Left cardiac atrium (tissue), 4 donors: Measurements from ENCODE around the gene HBD. TPM values are rescaled to one million over a fixed set of nuclear protein-coding genes. Genes with fewer than 3 reads are reported as not detected.
A peak's percentile ranks its signal among the peaks of the same experiment; 100 is the strongest.

ENCODE experiments used
- ATAC-seq, 2 donors: fragments of 200-7000 bp; cut with Tn5 transposase; one replicate each; pipeline ENCODE4 v1.9.1; 2020; ENCODE audit warnings: mild to moderate bottlenecking in 2 of 2, moderate library complexity in 2 of 2
- DNase-seq: peaks from one replicate; pipeline ENCODE4 v3.0.0-alpha.2; 2020
- intact Hi-C, 2 donors: fragments of 100-400 bp; cut with DNase I; formaldehyde crosslinking; loops; one replicate each; pipeline versions ENCODE4 v1.14.1 to v1.15.1; 2022 to 2023
- total RNA-seq, 2 donors: library from RNA; stranded (reverse); fragmentation: NEBNext Ultra II Directional; extraction: Animal tissue kit (Norgen Biotek cat#: 25700); gene quantifications; one replicate each; pipeline ENCODE4 v1.2.1, GENCODE V29; 2021
- donor health status: DM: no; HTN: yes; CAD: no.
- donor health status: DM: no; HTN: yes; CAD: no; lungs with severe emphysema.
- donor health status: DM: yes; HTN: yes; CAD: no.
- donor health status: Dilated cardiomyopathy.

HBD gene
- total RNA-seq, 2 donors from 2014 or later: not detected

DNA sequence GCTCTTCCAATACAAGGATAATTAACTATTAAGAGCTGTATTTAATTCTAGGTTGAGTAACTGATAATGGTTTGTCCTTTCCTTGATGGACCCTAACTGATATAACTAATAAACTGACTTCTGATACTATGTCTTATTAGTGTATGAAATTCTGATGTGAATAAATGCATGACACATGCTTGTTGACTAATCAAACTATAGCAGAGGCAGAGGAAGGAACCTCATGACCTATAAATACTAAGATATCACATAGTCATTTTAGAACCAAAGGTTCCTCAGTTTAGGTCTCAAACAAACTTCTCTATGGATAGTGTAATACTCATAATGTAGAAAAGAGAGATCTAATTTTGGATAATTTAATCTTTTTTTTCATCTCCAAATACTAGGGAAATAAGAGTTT lies 4.8 kb upstream of the HBD start:
- DNase-seq: no peak
- intact Hi-C loops: no loop called here
- ATAC-seq: no peak

DNA sequence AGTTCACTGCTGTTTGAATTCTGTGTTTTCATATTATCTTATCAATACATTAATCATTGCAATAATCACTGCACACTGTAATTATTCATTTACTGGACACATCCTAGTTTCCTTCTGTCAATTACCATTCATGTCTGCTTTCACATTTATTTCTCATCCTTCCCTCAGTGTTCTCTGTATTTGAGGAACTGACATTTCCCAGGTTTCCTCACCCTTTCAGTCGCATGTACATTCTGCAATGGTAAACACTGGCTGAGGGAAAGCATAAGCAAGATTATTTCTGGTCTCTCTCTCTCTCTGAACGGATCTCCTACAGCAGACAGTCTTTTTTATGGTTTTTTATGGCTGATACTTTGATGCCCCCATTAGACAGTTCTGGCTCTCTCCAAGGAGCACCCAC lies 4.2 kb upstream of the HBD start:
- ATAC-seq (no peak), DNase-seq (no peak)
- intact Hi-C loops: no loop called here

DNA sequence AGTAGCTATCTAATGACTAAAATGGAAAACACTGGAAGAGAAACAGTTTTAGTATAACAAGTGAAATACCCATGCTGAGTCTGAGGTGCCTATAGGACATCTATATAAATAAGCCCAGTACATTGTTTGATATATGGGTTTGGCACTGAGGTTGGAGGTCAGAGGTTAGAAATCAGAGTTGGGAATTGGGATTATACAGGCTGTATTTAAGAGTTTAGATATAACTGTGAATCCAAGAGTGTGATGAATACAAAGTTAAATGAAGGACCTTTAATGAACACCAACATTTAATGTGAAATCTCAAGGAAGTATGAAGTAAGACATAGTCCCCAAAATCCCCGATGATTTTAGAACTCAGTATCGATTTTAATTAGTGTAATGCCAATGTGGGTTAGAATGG lies 3.1 kb upstream of the HBD start:
- ATAC-seq: no peak
- no peak for DNase-seq
- intact Hi-C loops: no loop called here

DNA sequence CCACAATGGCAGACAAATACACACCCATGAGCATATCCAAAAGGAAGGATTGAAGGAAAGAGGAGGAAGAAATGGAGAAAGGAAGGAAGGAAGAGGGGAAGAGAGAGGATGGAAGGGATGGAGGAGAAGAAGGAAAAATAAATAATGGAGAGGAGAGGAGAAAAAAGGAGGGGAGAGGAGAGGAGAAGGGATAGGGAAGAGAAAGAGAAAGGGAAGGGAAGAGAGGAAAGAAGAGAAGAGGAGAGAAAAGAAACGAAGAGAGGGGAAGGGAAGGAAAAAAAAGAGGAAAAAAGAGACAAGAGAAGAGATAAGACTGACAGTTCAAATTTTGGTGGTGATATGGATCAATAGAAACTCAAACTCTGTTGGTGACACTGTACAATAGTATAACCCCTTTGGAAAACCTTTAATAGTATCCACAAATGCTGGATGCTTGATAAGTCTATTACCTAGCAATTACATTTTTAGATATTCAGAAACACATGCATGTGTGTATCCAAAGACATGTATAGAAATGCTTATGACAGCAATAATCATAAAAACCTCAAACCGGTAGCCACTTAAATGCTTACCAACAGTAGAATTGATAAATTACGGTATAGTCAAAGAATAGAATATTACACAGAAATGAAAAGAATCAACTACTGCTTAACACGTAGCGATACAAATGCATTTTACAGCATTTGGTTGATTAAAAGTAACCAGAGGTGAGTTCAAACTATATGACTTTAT lies 1.2 kb upstream of the HBD start:
- ATAC-seq: no peak
- no peak for DNase-seq
- intact Hi-C loops: no loop called here

DNA sequence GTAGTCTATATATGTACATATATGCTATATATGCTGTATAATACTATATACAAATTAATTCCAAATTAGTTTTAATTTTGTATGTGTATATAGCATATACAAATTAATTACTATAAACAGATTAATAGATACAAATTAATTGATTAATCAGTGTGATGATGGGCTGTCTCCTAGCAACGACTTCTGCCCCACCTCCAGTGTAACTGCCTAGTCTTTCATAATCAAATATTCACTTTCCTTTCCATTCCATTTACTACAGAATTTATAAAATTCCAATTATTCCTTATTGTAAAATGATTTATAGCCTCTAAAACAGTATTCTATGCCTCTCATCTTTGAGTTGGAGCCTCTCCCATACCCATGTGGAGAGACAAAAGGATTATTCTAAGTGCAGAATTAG lies 976 bp downstream of the HBD start:
- intact Hi-C loops: no loop called here
- DNase-seq (no peak), ATAC-seq (no peak)

DNA sequence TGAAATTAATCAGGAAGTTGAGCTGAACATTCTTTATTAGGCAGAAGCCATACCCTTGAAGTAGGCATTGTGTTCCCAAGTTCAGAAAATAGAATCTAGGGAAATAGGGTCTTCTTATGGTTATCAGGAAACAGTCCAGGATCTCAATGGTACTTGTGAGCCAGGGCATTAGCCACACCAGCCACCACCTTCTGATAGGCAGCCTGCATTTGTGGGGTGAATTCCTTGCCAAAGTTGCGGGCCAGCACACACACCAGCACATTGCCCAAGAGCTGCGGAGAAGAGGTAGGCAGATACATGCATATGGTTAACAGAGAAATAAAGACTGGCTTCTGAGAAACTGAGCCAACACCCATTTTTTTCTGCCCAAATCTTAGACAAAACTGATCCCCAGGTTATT lies 1.5 kb downstream of the HBD start:
- intact Hi-C loops: no loop called here
- ATAC-seq: no peak
- no peak for DNase-seq

DNA sequence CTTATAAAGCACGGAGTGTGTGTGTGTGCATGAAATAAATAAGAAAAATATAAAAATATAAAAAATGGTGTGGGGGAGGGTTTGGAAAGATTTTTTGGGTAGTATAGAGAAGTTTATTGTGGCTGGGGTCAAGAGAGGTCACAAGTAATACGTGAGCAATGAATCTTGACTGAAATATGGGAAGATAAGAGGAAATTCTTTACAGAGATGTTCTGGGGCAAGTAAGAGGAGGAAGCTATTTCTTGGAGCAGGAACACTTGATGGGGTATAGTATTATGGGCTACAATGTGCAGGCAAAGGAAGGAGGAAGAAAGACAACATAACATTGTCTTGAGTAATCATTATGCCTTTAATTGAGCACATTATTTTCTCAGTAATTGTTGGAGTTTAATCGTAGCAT lies 2.1 kb downstream of the HBD start:
- DNase-seq (no peak), ATAC-seq (no peak)
- intact Hi-C loops: no loop called here

DNA sequence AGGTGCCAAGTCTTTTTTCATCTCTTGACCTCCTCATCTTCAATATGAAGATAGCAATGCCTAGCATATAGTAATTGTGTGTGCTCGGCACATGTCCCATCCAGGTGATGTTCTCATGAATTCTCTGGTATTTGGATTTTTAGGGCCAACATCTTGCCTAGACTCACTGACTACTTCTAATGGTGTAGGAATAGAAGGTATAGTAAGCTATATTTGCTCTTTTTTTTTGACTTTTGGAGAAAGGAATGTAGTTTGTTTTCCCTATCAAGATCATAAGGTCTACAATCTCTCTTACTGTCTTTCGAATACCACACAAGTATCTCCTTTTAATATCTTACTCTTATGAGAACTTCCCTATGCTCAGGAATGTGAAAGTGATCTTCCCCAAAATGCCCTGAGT lies 3.2 kb downstream of the HBD start:
- DNase-seq: no peak
- intact Hi-C loops: no loop called here
- ATAC-seq: no peak

DNA sequence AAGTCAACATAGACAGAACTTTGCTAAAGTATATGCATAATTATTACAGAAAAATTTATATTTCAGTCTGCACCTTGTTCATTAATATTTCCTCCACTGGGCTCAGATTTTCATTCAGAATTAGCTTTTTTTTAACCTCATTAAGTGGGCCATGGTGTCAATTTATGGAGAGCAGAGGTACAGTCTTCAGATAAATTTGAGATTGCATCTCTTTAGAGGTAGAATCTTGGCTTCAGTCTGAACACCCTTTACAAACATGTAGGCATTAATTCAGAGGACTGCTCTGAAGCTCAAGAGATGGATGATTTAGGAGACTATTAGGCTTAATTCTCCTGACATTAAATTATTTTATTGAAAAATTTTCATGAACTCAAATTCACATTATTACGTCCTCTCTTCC lies 4.0 kb downstream of the HBD start:
- no peak for ATAC-seq
- no peak for DNase-seq
- intact Hi-C loops: no loop called here

DNA sequence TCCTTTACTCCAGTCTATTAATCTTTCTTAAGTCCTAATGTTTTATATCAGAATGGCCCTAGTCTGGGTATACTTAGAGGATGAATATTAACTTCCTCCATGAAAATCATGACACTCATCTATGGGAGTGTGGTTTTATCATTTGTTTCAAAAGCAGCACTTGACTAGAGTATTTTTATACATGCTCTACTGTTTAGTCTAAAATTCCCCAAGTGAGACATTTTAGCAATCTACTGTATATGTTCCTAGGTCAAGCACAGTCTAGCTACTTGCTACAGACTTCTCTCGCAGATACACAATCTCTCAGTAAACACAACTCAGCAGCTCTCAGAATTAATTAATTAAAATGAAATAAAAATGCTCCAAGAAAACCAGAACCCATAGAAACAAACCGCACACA lies 4.5 kb downstream of the HBD start:
- ATAC-seq: no peak
- no peak for DNase-seq
- intact Hi-C loops: no loop called here

DNA sequence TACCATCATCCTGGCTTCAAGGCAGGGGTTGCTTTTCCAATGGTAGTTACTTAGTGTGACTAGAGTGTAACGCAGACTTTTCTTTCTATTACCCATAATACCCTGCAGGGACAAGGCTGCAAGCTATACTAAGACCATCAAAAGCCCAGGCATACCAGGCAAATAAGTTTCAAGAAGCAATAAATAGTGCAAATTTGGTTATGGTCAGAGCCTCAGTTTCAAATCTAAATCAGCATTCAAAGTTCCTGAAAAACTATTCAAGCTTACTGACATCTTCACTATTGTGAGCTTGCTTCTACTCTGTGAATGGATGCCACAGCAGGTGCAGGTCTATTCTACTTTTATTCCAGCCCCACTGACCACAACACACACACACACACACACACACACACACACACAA lies 4.9 kb downstream of the HBD start:
- ATAC-seq: no peak
- intact Hi-C loops: no loop called here
- DNase-seq: no peak

DNA sequence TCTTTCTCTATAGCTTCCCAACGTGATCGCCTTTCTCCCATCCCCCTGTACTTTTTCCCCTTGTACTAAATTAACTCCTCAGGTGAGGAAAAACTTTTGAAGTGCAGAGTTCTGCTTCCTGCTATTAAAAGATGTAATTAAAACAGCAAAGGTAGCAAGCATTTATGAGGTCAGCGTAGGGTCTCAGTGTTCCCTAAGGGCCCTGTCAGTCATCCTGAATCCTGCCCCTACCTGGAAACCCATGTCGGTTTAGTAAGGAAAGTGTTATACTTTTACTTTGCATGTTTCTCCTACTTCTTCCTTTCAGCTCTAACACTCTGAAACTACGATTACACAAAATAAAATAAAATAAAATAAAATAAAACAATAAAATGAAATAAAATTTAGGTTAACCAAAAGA lies 6.2 kb downstream of the HBD start:
- DNase-seq: no peak
- ATAC-seq: no peak
- intact Hi-C loops: no loop called here

DNA sequence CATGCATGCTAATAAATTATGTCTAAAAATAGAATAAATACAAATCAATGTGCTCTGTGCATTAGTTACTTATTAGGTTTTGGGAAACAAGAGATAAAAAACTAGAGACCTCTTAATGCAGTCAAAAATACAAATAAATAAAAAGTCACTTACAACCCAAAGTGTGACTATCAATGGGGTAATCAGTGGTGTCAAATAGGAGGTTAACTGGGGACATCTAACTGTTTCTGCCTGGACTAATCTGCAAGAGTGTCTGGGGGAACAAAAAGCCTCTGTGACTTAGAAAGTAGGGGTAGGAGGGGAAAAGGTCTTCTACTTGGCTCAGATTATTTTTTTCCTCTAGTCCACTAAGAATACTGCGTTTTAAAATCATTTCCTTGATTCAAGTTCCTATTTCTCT lies 6.6 kb downstream of the HBD start:
- intact Hi-C loops: no loop called here
- no peak for DNase-seq

DNA sequence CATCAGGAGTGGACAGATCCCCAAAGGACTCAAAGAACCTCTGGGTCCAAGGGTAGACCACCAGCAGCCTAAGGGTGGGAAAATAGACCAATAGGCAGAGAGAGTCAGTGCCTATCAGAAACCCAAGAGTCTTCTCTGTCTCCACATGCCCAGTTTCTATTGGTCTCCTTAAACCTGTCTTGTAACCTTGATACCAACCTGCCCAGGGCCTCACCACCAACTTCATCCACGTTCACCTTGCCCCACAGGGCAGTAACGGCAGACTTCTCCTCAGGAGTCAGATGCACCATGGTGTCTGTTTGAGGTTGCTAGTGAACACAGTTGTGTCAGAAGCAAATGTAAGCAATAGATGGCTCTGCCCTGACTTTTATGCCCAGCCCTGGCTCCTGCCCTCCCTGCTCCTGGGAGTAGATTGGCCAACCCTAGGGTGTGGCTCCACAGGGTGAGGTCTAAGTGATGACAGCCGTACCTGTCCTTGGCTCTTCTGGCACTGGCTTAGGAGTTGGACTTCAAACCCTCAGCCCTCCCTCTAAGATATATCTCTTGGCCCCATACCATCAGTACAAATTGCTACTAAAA lies 7.5 kb downstream of the HBD start, which contains the start of gene HBB:
Gene HBB, minus strand, starts transcription at position 340 of the 579 bp plus-strand sequence. Its CDS starts 50 bp downstream, at position 290.
- DNase-seq: no peak
- peak in 1 of 2 donors; percentile 22 for ATAC-seq
- intact Hi-C loops: no loop called here

More for the DNA sequence above, 6.6 kb downstream of the HBD start:
- no peak for ATAC-seq

DNA sequence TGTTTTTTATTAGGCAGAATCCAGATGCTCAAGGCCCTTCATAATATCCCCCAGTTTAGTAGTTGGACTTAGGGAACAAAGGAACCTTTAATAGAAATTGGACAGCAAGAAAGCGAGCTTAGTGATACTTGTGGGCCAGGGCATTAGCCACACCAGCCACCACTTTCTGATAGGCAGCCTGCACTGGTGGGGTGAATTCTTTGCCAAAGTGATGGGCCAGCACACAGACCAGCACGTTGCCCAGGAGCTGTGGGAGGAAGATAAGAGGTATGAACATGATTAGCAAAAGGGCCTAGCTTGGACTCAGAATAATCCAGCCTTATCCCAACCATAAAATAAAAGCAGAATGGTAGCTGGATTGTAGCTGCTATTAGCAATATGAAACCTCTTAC lies 8.8 kb downstream of the HBD start:
- DNase-seq (no peak), ATAC-seq (no peak)
- intact Hi-C loops: no loop called here

DNA sequence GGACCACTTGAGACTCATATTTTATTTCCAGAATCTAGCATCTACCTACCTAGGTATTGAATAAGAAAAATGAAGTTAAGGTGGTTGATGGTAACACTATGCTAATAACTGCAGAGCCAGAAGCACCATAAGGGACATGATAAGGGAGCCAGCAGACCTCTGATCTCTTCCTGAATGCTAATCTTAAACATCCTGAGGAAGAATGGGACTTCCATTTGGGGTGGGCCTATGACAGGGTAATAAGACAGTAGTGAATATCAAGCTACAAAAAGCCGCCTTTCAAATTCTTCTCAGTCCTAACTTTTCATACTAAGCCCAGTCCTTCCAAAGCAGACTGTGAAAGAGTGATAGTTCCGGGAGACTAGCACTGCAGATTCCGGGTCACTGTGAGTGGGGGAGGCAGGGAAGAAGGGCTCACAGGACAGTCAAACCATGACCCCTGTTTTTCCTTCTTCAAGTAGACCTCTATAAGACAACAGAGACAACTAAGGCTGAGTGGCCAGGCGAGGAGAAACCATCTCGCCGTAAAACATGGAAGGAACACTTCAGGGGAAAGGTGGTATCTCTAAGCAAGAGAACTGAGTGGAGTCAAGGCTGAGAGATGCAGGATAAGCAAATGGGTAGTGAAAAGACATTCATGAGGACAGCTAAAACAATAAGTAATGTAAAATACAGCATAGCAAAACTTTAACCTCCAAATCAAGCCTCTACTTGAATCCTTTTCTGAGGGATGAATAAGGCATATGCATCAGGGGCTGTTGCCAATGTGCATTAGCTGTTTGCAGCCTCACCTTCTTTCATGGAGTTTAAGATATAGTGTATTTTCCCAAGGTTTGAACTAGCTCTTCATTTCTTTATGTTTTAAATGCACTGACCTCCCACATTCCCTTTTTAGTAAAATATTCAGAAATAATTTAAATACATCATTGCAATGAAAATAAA lies 9.5 kb downstream of the HBD start:
- ATAC-seq: no peak
- intact Hi-C loops: no loop called here
- no peak for DNase-seq

DNA sequence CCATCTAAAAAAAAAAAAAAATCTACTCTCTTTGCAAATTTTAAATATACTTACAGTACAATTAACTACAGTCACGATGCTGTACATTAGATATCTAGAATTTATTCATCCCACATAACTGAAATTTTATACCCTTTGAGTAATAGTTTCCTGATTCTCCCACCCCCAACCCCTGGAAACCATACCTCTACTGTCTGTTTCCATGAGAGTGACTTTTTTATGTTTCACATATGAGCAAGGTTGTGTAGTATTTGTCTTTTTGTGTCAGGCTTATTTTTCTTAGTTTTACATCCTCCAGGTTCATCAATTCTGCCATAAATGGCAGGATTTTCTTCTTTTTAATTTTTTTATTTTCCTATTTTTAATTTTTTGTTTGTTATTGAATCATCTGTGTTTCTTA lies 10.6 kb downstream of the HBD start:
- DNase-seq: no peak
- no peak for ATAC-seq
- intact Hi-C loops: no loop called here

DNA sequence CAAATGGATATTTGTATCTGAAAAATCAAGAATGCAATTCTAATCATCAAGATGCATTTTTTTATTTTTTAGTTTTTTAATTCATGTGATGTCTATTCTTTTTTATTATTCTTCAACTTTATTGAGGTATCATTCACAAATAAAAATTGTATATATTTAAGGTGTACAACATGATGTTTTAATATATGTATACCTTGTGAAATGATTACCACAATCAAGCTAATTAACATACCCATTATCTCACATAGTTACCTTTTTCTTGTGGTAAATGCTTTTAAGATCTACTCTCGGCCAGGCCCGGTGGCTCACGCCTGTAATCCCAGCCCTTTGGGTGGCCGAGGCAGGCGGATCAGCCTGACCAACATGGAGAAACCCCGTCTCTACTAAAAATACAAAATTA lies 11.1 kb downstream of the HBD start:
- intact Hi-C loops: no loop called here
- ATAC-seq (no peak), DNase-seq (no peak)

DNA sequence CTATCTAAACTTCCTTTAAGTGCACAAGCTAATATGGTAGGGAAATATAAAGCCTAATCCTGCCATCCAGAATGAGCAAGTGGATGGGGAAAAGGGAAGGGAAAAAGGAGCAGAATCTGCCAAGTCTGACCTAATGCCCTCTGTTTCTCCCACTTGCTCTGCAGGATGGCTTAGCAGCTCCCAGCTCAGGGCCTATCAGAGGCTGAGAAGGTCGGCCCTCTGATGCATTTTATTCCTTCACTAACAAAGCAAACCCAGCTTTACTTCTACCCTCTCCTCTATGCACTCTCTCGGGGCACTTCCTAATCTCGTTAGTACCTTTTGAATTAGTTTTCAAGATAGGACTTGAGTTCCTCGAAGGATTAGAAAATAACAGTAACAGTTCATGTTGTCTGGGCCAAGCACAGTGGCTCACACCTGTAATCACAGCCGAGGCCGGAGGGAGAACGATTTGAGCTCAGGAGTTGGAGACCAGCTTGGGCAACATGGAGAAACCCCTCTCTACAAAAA lies 23.9 kb downstream of the HBD start:
- no peak for DNase-seq
- intact Hi-C loops: no loop called here
- ATAC-seq: no peak

DNA sequence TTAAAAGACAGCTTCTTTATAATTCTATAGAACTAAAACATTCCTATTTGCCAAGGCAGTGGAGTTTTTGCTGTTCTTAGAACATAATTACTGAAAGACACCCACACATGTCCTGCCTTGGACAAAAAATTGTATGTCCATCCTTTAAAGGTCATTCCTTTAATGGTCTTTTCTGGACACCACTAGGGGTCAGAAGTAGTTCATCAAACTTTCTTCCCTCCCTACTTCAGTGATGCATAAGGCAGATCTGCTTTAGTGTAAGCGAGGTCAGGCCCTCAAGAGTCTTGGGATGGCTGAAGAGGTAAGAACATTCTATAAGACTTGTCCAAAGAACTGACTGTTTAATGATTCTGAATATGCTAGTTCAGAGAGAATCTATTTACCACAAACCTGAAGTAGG lies 29.5 kb downstream of the HBD start:
- ATAC-seq: peak; percentile 55 to 58

More for the DNA sequence above, 29.5 kb downstream of the HBD start:
- DNase-seq: no peak
- intact Hi-C loops: loop anchor here in 1 of 2 donors (2.0 kb wide), 1 partner anchor 176 kb away; no protein-coding TSS in a partner anchor
